ENCODE measurements around the gene SFRP5.

The SFRP5 gene

GRCh38 chr10:97757471-97757870 lies 14.3 kb downstream of the SFRP5 start:
- no peaks in the 10 kb centered on the region for H3K4me1 ChIP-seq (ENCODE audit: control insufficient read depth in 1 of 2, insufficient read depth in 2 of 2, low read length in 2 of 2)
- H3K36me3 ChIP-seq (ENCODE audit: control insufficient read depth in 1 of 2, insufficient read depth in 2 of 2, low read length in 2 of 2), result peaks cover 54 to 86% of the 10 kb centered on the region in 2 donors
- H3K4me3 ChIP-seq (ENCODE audit: low read depth in 1 of 2, low read length in 2 of 2), result no peak overlapping the region
- H3K27ac ChIP-seq (ENCODE audit: low read depth, low read length), result no peak overlapping the region
- no peaks in the 10 kb centered on the region for H3K27me3 ChIP-seq (ENCODE audit: control insufficient read depth in 1 of 2, insufficient read depth in 2 of 2, low read length in 2 of 2)
- H3K9me3 ChIP-seq (ENCODE audit: control insufficient read depth in 1 of 2, low read length in 2 of 2), result no peaks in the 10 kb centered on the region
- no peak overlapping the region for H3K9ac ChIP-seq (ENCODE audit: low read depth in 1 of 2, low read length in 2 of 2)

GRCh38 chr10:97755718-97756117 lies 16.1 kb downstream of the SFRP5 start:
- Histone ChIP-seq H3K9me3 (ENCODE audit: control insufficient read depth in 1 of 2, low read length in 2 of 2) (no peaks in the 10 kb centered on the region), H3K36me3 (ENCODE audit: control insufficient read depth in 1 of 2, insufficient read depth in 2 of 2, low read length in 2 of 2) (peaks cover 68 to 88% of the 10 kb centered on the region in 2 donors), H3K4me3 (ENCODE audit: low read depth in 1 of 2, low read length in 2 of 2) (no peak overlapping the region), H3K9ac (ENCODE audit: low read depth in 1 of 2, low read length in 2 of 2) (no peak overlapping the region), H3K4me1 (ENCODE audit: control insufficient read depth in 1 of 2, insufficient read depth in 2 of 2, low read length in 2 of 2) (no peaks in the 10 kb centered on the region), H3K27me3 (ENCODE audit: control insufficient read depth in 1 of 2, insufficient read depth in 2 of 2, low read length in 2 of 2) (no peaks in the 10 kb centered on the region), H3K27ac (ENCODE audit: low read depth, low read length) (no peak overlapping the region)

- no peaks in the 10 kb centered on the region for H3K4me1 ChIP-seq (ENCODE audit: control insufficient read depth in 1 of 2, insufficient read depth in 2 of 2, low read length in 2 of 2)
- H3K9me3 ChIP-seq (ENCODE audit: control insufficient read depth in 1 of 2, low read length in 2 of 2), result no peaks in the 10 kb centered on the region
- H3K9ac ChIP-seq (ENCODE audit: low read depth in 1 of 2, low read length in 2 of 2), result no peak overlapping the region
- no peaks in the 10 kb centered on the region for H3K27me3 ChIP-seq (ENCODE audit: control insufficient read depth in 1 of 2, insufficient read depth in 2 of 2, low read length in 2 of 2)
- no peak overlapping the region for H3K27ac ChIP-seq (ENCODE audit: low read depth, low read length)
- H3K4me3 ChIP-seq (ENCODE audit: low read depth in 1 of 2, low read length in 2 of 2), result no peak overlapping the region
- peaks cover 71 to 88% of the 10 kb centered on the region in 2 donors for H3K36me3 ChIP-seq (ENCODE audit: control insufficient read depth in 1 of 2, insufficient read depth in 2 of 2, low read length in 2 of 2)
Observed at GRCh38 chr10:97754726-97755125, 17.1 kb downstream of the SFRP5 start.

- no peaks in the 10 kb centered on the region for H3K27me3 ChIP-seq (ENCODE audit: control insufficient read depth in 1 of 2, insufficient read depth in 2 of 2, low read length in 2 of 2)
- no peaks in the 10 kb centered on the region for H3K4me1 ChIP-seq (ENCODE audit: control insufficient read depth in 1 of 2, insufficient read depth in 2 of 2, low read length in 2 of 2)
- H3K27ac ChIP-seq (ENCODE audit: low read depth, low read length), result no peak overlapping the region
- H3K36me3 ChIP-seq (ENCODE audit: control insufficient read depth in 1 of 2, insufficient read depth in 2 of 2, low read length in 2 of 2), result peaks cover 82 to 95% of the 10 kb centered on the region in 2 donors
- no peak overlapping the region for H3K9ac ChIP-seq (ENCODE audit: low read depth in 1 of 2, low read length in 2 of 2)
- no peak overlapping the region for H3K4me3 ChIP-seq (ENCODE audit: low read depth in 1 of 2, low read length in 2 of 2)
- H3K9me3 ChIP-seq (ENCODE audit: control insufficient read depth in 1 of 2, low read length in 2 of 2), result no peaks in the 10 kb centered on the region
Observed at GRCh38 chr10:97752956-97753355, 18.8 kb downstream of the SFRP5 start.

GRCh38 chr10:97748116-97748515 lies 23.7 kb downstream of the SFRP5 start:
- Histone ChIP-seq H3K4me1 (ENCODE audit: control insufficient read depth in 1 of 2, insufficient read depth in 2 of 2, low read length in 2 of 2) (no peaks in the 10 kb centered on the region), H3K36me3 (ENCODE audit: control insufficient read depth in 1 of 2, insufficient read depth in 2 of 2, low read length in 2 of 2) (peaks cover 68 to 89% of the 10 kb centered on the region in 2 donors), H3K27me3 (ENCODE audit: control insufficient read depth in 1 of 2, insufficient read depth in 2 of 2, low read length in 2 of 2) (no peaks in the 10 kb centered on the region), H3K4me3 (ENCODE audit: low read depth in 1 of 2, low read length in 2 of 2) (no peak overlapping the region), H3K9me3 (ENCODE audit: control insufficient read depth in 1 of 2, low read length in 2 of 2) (no peaks in the 10 kb centered on the region), H3K27ac (ENCODE audit: low read depth, low read length) (no peak overlapping the region), H3K9ac (ENCODE audit: low read depth in 1 of 2, low read length in 2 of 2) (no peak overlapping the region)

- Histone ChIP-seq H3K36me3 (ENCODE audit: control insufficient read depth in 1 of 2, insufficient read depth in 2 of 2, low read length in 2 of 2) (peaks cover 71 to 89% of the 10 kb centered on the region in 2 donors), H3K9me3 (ENCODE audit: control insufficient read depth in 1 of 2, low read length in 2 of 2) (no peaks in the 10 kb centered on the region)
Observed at GRCh38 chr10:97747573-97747972, 24.2 kb downstream of the SFRP5 start.

GRCh38 chr10:97744405-97745035 lies 27.3 kb downstream of the SFRP5 start:
- H3K4me1 ChIP-seq (ENCODE audit: control insufficient read depth in 1 of 2, insufficient read depth in 2 of 2, low read length in 2 of 2), result no peaks in the 10 kb centered on the region
- H3K9me3 ChIP-seq (ENCODE audit: control insufficient read depth in 1 of 2, low read length in 2 of 2), result no peaks in the 10 kb centered on the region
- no peak overlapping the region for H3K9ac ChIP-seq (ENCODE audit: low read depth in 1 of 2, low read length in 2 of 2)
- no peak overlapping the region for H3K4me3 ChIP-seq (ENCODE audit: low read depth in 1 of 2, low read length in 2 of 2)
- H3K27ac ChIP-seq (ENCODE audit: low read depth, low read length), result no peak overlapping the region
- H3K27me3 ChIP-seq (ENCODE audit: control insufficient read depth in 1 of 2, insufficient read depth in 2 of 2, low read length in 2 of 2), result no peaks in the 10 kb centered on the region
- H3K36me3 ChIP-seq (ENCODE audit: control insufficient read depth in 1 of 2, insufficient read depth in 2 of 2, low read length in 2 of 2), result peaks cover 57 to 79% of the 10 kb centered on the region in 2 donors

More at GRCh38 chr10:97747573-97747972, 24.2 kb downstream of the SFRP5 start:
- Histone ChIP-seq H3K9ac (ENCODE audit: low read depth in 1 of 2, low read length in 2 of 2) (no peak overlapping the region), H3K27me3 (ENCODE audit: control insufficient read depth in 1 of 2, insufficient read depth in 2 of 2, low read length in 2 of 2) (no peaks in the 10 kb centered on the region), H3K4me3 (ENCODE audit: low read depth in 1 of 2, low read length in 2 of 2) (no peak overlapping the region), H3K27ac (ENCODE audit: low read depth, low read length) (no peak overlapping the region), H3K4me1 (ENCODE audit: control insufficient read depth in 1 of 2, insufficient read depth in 2 of 2, low read length in 2 of 2) (no peaks in the 10 kb centered on the region)

- Histone ChIP-seq H3K27ac (ENCODE audit: low read depth, low read length) (no peak overlapping the region), H3K27me3 (ENCODE audit: control insufficient read depth in 1 of 2, insufficient read depth in 2 of 2, low read length in 2 of 2) (no peaks in the 10 kb centered on the region), H3K4me1 (ENCODE audit: control insufficient read depth in 1 of 2, insufficient read depth in 2 of 2, low read length in 2 of 2) (peaks cover 4% of the 10 kb centered on the region in 2 donors), H3K4me3 (ENCODE audit: low read depth in 1 of 2, low read length in 2 of 2) (no peak overlapping the region), H3K9ac (ENCODE audit: low read depth in 1 of 2, low read length in 2 of 2) (no peak overlapping the region), H3K36me3 (ENCODE audit: control insufficient read depth in 1 of 2, insufficient read depth in 2 of 2, low read length in 2 of 2) (peaks cover 52 to 76% of the 10 kb centered on the region in 2 donors), H3K9me3 (ENCODE audit: control insufficient read depth in 1 of 2, low read length in 2 of 2) (no peaks in the 10 kb centered on the region)
Observed at GRCh38 chr10:97743169-97743943, 28.4 kb downstream of the SFRP5 start.

GRCh38 chr10:97740613-97741012 lies 31.2 kb downstream of the SFRP5 start:
- H3K9me3 ChIP-seq (ENCODE audit: control insufficient read depth in 1 of 2, low read length in 2 of 2), result no peaks in the 10 kb centered on the region
- H3K4me3 ChIP-seq (ENCODE audit: low read depth in 1 of 2, low read length in 2 of 2), result no peak overlapping the region
- H3K4me1 ChIP-seq (ENCODE audit: control insufficient read depth in 1 of 2, insufficient read depth in 2 of 2, low read length in 2 of 2), result peaks cover 11 to 20% of the 10 kb centered on the region in 2 donors
- H3K36me3 ChIP-seq (ENCODE audit: control insufficient read depth in 1 of 2, insufficient read depth in 2 of 2, low read length in 2 of 2), result peaks cover 38 to 60% of the 10 kb centered on the region in 2 donors
- H3K27me3 ChIP-seq (ENCODE audit: control insufficient read depth in 1 of 2, insufficient read depth in 2 of 2, low read length in 2 of 2), result no peaks in the 10 kb centered on the region
- no peak overlapping the region for H3K27ac ChIP-seq (ENCODE audit: low read depth, low read length)
- H3K9ac ChIP-seq (ENCODE audit: low read depth in 1 of 2, low read length in 2 of 2), result no peak overlapping the region

- Histone ChIP-seq H3K27me3 (ENCODE audit: control insufficient read depth in 1 of 2, insufficient read depth in 2 of 2, low read length in 2 of 2) (no peaks in the 10 kb centered on the region), H3K27ac (ENCODE audit: low read depth, low read length) (no peak overlapping the region), H3K4me3 (ENCODE audit: low read depth in 1 of 2, low read length in 2 of 2) (peak overlapping the region; percentile 97 to 98), H3K36me3 (ENCODE audit: control insufficient read depth in 1 of 2, insufficient read depth in 2 of 2, low read length in 2 of 2) (peaks cover 24 to 40% of the 10 kb centered on the region in 2 donors), H3K4me1 (ENCODE audit: control insufficient read depth in 1 of 2, insufficient read depth in 2 of 2, low read length in 2 of 2) (peaks cover 11 to 20% of the 10 kb centered on the region in 2 donors), H3K9ac (ENCODE audit: low read depth in 1 of 2, low read length in 2 of 2) (no peak overlapping the region), H3K9me3 (ENCODE audit: control insufficient read depth in 1 of 2, low read length in 2 of 2) (no peaks in the 10 kb centered on the region)
Observed at GRCh38 chr10:97738616-97739015, 33.2 kb downstream of the SFRP5 start.

All from duodenal mucosa (tissue), 2 donors.